Endothelial cell of umbilical vein (primary cell): Measurements from ENCODE around the gene FNDC8.

Source experiments
- FOS ChIP-seq: IDR thresholded peaks from 2 replicates; pipeline ENCODE4 v1.6.1; 2011; ENCODE audit warnings: mild to moderate bottlenecking, low read length, moderate library complexity, borderline replicate concordance; ENCODE audit not compliant: insufficient read depth
- GATA2 ChIP-seq: IDR thresholded peaks from 2 replicates; pipeline ENCODE4 v1.7.0; 2011; ENCODE audit warnings: low read depth, mild to moderate bottlenecking, moderate library complexity, mixed read lengths, low read length; ENCODE audit not compliant: insufficient read length, insufficient read depth
- JUN ChIP-seq: IDR thresholded peaks from 2 replicates; pipeline ENCODE4 v1.6.1; 2011; ENCODE audit warnings: borderline replicate concordance, low read depth; ENCODE audit not compliant: insufficient read length, insufficient read depth
- POLR2A ChIP-seq: IDR thresholded peaks from 2 replicates; pipeline ENCODE4 v1.6.1; 2012; ENCODE audit warnings: low read depth, mild to moderate bottlenecking, control low read depth, low read length
- POLR2AphosphoS5 ChIP-seq: IDR thresholded peaks from 2 replicates; pipeline ENCODE4 v1.6.1; 2012; ENCODE audit warnings: low read depth, mild to moderate bottlenecking, control low read depth, low read length, moderate library complexity; ENCODE audit not compliant: insufficient read depth
- TF ChIP-seq, protein P1 (sequence below), 2 donors: IDR thresholded peaks; 1 replicate in 1 of 2; 2 replicates in 1 of 2; pipeline ENCODE4 v1.5.1; 2011; ENCODE audit warnings: low read length in 2 of 2, mild to moderate bottlenecking in 2 of 2, moderate library complexity in 2 of 2, control low read depth in 1 of 2, inconsistent platforms in 1 of 2, low read depth in 1 of 2; ENCODE audit not compliant: insufficient read depth in 1 of 2; ENCODE audit errors: extremely low read depth in 1 of 2
- TF ChIP-seq, protein P2 (sequence below): IDR thresholded peaks from 2 replicates; pipeline ENCODE4 v1.6.1; 2011; ENCODE audit not compliant: insufficient read depth, insufficient read length

DNA sequence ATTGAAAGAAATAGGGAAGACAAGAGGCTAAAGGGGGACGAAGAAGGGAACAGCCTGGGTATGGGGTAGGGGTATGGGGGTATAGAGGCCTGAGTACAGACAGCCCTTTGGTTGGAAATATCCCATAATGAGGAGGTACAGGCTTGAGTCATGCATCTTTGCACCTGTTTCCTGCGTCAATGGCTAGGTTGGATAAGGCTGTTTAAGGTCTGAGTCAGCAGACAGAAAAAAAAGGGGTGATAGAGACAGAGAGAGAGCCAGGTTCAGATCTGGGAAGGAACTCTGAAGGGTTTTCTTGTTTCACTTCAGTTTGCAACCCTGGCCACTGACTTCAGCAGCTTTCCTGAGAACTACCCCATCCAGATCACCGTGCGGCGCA lies 8.5 kb downstream of the FNDC8 start:
- TF ChIP-seq FOS (no peak), POLR2A (no peak), POLR2AphosphoS5 (no peak), JUN (no peak), GATA2 (no peak)
- TF ChIP-seq, protein P1, sequence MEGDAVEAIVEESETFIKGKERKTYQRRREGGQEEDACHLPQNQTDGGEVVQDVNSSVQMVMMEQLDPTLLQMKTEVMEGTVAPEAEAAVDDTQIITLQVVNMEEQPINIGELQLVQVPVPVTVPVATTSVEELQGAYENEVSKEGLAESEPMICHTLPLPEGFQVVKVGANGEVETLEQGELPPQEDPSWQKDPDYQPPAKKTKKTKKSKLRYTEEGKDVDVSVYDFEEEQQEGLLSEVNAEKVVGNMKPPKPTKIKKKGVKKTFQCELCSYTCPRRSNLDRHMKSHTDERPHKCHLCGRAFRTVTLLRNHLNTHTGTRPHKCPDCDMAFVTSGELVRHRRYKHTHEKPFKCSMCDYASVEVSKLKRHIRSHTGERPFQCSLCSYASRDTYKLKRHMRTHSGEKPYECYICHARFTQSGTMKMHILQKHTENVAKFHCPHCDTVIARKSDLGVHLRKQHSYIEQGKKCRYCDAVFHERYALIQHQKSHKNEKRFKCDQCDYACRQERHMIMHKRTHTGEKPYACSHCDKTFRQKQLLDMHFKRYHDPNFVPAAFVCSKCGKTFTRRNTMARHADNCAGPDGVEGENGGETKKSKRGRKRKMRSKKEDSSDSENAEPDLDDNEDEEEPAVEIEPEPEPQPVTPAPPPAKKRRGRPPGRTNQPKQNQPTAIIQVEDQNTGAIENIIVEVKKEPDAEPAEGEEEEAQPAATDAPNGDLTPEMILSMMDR (IDR thresholded peaks at IDR 0.05; ENCODE audit: extremely low read depth in 1 of 2, insufficient read depth in 1 of 2, low read depth in 1 of 2, low read length in 2 of 2): no peak
- TF ChIP-seq, protein P2, sequence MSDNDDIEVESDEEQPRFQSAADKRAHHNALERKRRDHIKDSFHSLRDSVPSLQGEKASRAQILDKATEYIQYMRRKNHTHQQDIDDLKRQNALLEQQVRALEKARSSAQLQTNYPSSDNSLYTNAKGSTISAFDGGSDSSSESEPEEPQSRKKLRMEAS: no peak
